ENCODE measurements around the gene FHDC1. TPM values are rescaled to one million over a fixed set of nuclear protein-coding genes. Genes with fewer than 3 reads are reported as not detected.

Gene FHDC1
- total and polyA plus RNA-seq, 2 donors, result 1.6 to 7.1 TPM

- Histone ChIP-seq H3K27ac (ENCODE audit: low read depth) (no peak overlapping the region), H3K4me1 (ENCODE audit: insufficient read depth) (no peaks in the 10 kb centered on the region), H3K4me3 (ENCODE audit: low read depth, low read length) (no peak overlapping the region), H3K36me3 (ENCODE audit: insufficient read depth) (no peaks in the 10 kb centered on the region)
- no peak for DNase-seq (ENCODE audit: extremely low spot score)
- 93% methylated on average over 3 of the region's 3 CpGs for WGBS
These were observed 18.4 kb upstream of the FHDC1 start for GRCh38 chr4:152917543-152918395.

- 100% methylated on average over 2 of the region's 2 CpGs for WGBS
- no peak for DNase-seq (ENCODE audit: extremely low spot score)
- H3K4me3 ChIP-seq (ENCODE audit: low read depth, low read length), result no peak overlapping the region
- no peak overlapping the region for H3K27ac ChIP-seq (ENCODE audit: low read depth)
- H3K36me3 ChIP-seq (ENCODE audit: insufficient read depth), result no peaks in the 10 kb centered on the region
- H3K4me1 ChIP-seq (ENCODE audit: insufficient read depth), result no peaks in the 10 kb centered on the region
These were observed 16.3 kb upstream of the FHDC1 start for GRCh38 chr4:152919826-152920225.

DNA sequence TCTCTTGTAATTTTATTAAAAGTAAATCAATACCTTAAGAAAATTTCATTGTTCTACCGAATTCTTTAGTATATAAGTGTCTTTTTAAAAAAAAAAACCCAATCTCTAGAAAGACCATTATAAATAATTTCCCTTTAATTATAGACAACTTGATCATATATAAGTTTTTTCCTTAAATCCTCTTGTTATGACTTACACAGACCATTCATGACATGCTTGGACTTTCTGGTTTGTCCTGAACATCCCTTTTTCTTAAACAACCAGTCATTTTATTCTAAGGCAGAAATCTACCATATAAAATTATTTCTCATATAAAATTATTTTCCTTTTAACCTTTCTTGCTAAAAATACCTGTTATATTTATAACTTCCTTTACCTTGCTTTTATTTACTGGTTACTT, 15.4 kb upstream of the FHDC1 start:
- no peak overlapping the region for H3K4me3 ChIP-seq (ENCODE audit: low read depth, low read length)
- H3K36me3 ChIP-seq (ENCODE audit: insufficient read depth), result no peaks in the 10 kb centered on the region
- no peak for DNase-seq (ENCODE audit: extremely low spot score)
- H3K4me1 ChIP-seq (ENCODE audit: insufficient read depth), result no peaks in the 10 kb centered on the region
- H3K27ac ChIP-seq (ENCODE audit: low read depth), result no peak overlapping the region
- 67% methylated on average over 1 of the region's 1 CpG for whole genome bisulfite sequencing

GRCh38 chr4:152921284-152921683, 14.8 kb upstream of the FHDC1 start:
- Histone ChIP-seq H3K4me3 (ENCODE audit: low read depth, low read length) (no peak overlapping the region), H3K27ac (ENCODE audit: low read depth) (no peak overlapping the region), H3K36me3 (ENCODE audit: insufficient read depth) (no peaks in the 10 kb centered on the region), H3K4me1 (ENCODE audit: insufficient read depth) (no peaks in the 10 kb centered on the region)
- DNase-seq (ENCODE audit: extremely low spot score), result no peak

DNA sequence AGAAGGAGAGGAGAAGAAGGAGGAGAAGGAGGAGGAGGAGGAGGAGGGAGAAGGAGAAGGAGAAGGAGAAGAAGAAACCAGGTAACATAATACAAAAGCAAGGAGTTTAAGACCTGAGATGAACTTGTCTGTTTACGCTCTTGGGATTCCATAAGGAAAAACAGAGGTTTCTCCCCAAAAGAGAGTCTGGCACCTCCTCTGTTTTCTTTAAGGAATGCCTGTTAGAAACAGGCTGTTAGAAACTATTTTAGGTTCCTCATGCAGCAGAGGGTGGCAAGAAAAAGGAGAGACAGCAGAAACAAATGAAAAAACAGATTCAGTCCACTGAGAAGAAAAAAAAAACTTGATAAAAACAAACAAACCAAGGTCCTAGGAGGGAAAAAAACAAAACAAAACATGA, 10.3 kb upstream of the FHDC1 start:
- WGBS, result 92% methylated on average over 1 of the region's 1 CpG
- no peaks in the 10 kb centered on the region for H3K4me1 ChIP-seq (ENCODE audit: insufficient read depth)
- no peak overlapping the region for H3K4me3 ChIP-seq (ENCODE audit: low read depth, low read length)
- no peak for DNase-seq (ENCODE audit: extremely low spot score)
- no peaks in the 10 kb centered on the region for H3K36me3 ChIP-seq (ENCODE audit: insufficient read depth)
- H3K27ac ChIP-seq (ENCODE audit: low read depth), result no peak overlapping the region

GRCh38 chr4:152926959-152927358, 9.2 kb upstream of the FHDC1 start:
- Histone ChIP-seq H3K4me1 (ENCODE audit: insufficient read depth) (no peaks in the 10 kb centered on the region), H3K4me3 (ENCODE audit: low read depth, low read length) (no peak overlapping the region), H3K27ac (ENCODE audit: low read depth) (no peak overlapping the region), H3K36me3 (ENCODE audit: insufficient read depth) (no peaks in the 10 kb centered on the region)
- DNase-seq (ENCODE audit: extremely low spot score), result no peak
- WGBS, result 88% methylated on average over 4 of the region's 4 CpGs

DNA sequence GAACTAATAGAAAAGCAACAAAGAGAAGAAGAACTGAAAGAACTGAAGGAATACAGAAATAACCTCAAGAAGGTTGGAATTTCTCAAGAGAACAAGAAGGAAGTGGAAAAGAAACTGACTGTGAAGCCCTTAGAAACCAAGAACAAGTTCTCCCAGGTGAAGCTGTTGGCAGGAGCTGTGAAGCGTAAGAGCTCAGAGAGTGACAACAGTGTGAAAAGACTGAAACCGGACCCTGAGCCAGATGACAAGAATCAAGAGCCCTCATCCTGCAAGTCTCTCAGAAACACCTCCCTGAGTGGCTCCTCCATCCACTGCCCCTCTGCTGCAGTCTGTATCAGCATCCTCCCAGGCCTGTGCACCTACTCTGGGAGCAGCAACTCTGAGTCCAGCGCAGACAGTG, 8.4 kb upstream of the FHDC1 start:
- Histone ChIP-seq H3K4me3 (ENCODE audit: low read depth, low read length) (no peak overlapping the region), H3K4me1 (ENCODE audit: insufficient read depth) (no peaks in the 10 kb centered on the region), H3K36me3 (ENCODE audit: insufficient read depth) (no peaks in the 10 kb centered on the region), H3K27ac (ENCODE audit: low read depth) (no peak overlapping the region)
- 95% methylated on average over 3 of the region's 3 CpGs for WGBS
- no peak for DNase-seq (ENCODE audit: extremely low spot score)

DNA sequence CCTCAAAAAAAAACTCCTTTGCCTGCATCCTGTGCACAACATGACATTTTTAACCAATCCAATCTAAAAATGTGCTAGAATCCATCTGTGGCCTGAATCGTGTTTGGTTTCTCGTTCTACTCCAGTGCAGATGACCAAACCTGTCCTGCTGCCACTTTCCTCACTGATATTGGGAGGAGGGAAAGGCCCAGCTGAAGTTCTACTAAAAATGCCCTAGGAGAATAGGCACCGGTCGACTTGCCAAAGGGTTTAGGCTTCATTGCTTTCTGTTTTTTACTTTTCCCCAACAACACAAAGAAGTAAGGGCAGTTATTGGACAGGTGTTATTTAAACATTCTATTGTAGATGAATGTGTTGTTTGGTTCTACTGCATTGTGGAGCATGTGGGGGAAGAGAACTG, 7.8 kb upstream of the FHDC1 start:
- Histone ChIP-seq H3K4me1 (ENCODE audit: insufficient read depth) (no peaks in the 10 kb centered on the region), H3K4me3 (ENCODE audit: low read depth, low read length) (no peak overlapping the region), H3K36me3 (ENCODE audit: insufficient read depth) (no peaks in the 10 kb centered on the region), H3K27ac (ENCODE audit: low read depth) (no peak overlapping the region)
- DNase-seq (ENCODE audit: extremely low spot score), result no peak
- 91% methylated on average over 4 of the region's 4 CpGs for WGBS

DNA sequence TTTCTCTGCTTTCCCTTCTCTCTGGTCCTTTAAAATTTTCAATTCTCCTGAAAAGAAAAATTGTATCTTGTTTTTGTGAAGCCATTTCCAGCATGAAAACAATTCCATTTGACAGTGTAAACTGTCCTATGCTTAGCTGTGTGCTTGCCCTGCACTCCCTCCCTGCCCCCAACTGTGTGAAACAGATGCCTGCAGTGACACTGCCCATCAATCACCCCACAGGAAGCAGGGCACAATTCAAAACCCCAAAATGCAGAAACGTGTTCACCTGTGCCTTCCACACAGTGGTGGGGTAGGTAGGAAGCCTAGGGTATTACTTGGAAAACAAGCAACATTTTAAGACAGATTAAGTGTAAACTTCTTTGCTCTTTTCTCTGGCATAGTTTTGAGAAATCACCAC, 6.2 kb upstream of the FHDC1 start:
- Histone ChIP-seq H3K4me1 (ENCODE audit: insufficient read depth) (no peaks in the 10 kb centered on the region), H3K4me3 (ENCODE audit: low read depth, low read length) (no peak overlapping the region), H3K27ac (ENCODE audit: low read depth) (no peak overlapping the region), H3K36me3 (ENCODE audit: insufficient read depth) (no peaks in the 10 kb centered on the region)
- no peak for DNase-seq (ENCODE audit: extremely low spot score)
- 28% methylated on average over 1 of the region's 1 CpG for WGBS

- DNase-seq (ENCODE audit: extremely low spot score), result no peak
- H3K4me3 ChIP-seq (ENCODE audit: low read depth, low read length), result no peak overlapping the region
- WGBS, result 48% methylated on average over 16 of the region's 16 CpGs
These were observed 980 bp upstream of the FHDC1 start for GRCh38 chr4:152935143-152935542.

GRCh38 chr4:152936446-152937335, 568 bp downstream of the FHDC1 start:
- no peaks in the 10 kb centered on the region for H3K4me1 ChIP-seq (ENCODE audit: insufficient read depth)
- WGBS, result under 1% methylated on average over 93 of the region's 93 CpGs
- H3K36me3 ChIP-seq (ENCODE audit: insufficient read depth), result no peaks in the 10 kb centered on the region
- no peak overlapping the region for H3K27ac ChIP-seq (ENCODE audit: low read depth)
- peak overlapping the region; percentile 84 for H3K4me3 ChIP-seq (ENCODE audit: low read depth, low read length)
- no peak for DNase-seq (ENCODE audit: extremely low spot score)

More at GRCh38 chr4:152935143-152935542, 980 bp upstream of the FHDC1 start:
- Histone ChIP-seq H3K4me1 (ENCODE audit: insufficient read depth) (no peaks in the 10 kb centered on the region), H3K36me3 (ENCODE audit: insufficient read depth) (no peaks in the 10 kb centered on the region), H3K27ac (ENCODE audit: low read depth) (no peak overlapping the region)

GRCh38 chr4:152937336-152938236, 1.5 kb downstream of the FHDC1 start:
- Histone ChIP-seq H3K4me3 (ENCODE audit: low read depth, low read length) (peak overlapping the region; percentile 84), H3K4me1 (ENCODE audit: insufficient read depth) (no peaks in the 10 kb centered on the region), H3K27ac (ENCODE audit: low read depth) (no peak overlapping the region), H3K36me3 (ENCODE audit: insufficient read depth) (no peaks in the 10 kb centered on the region)
- no peak for DNase-seq (ENCODE audit: extremely low spot score)
- under 1% methylated on average over 91 of the region's 91 CpGs for WGBS

GRCh38 chr4:152938237-152938947, 2.3 kb downstream of the FHDC1 start:
- no peaks in the 10 kb centered on the region for H3K4me1 ChIP-seq (ENCODE audit: insufficient read depth)
- WGBS, result 13% methylated on average over 17 of the region's 17 CpGs
- H3K36me3 ChIP-seq (ENCODE audit: insufficient read depth), result no peaks in the 10 kb centered on the region
- H3K4me3 ChIP-seq (ENCODE audit: low read depth, low read length), result peak overlapping the region; percentile 84
- DNase-seq (ENCODE audit: extremely low spot score), result no peak
- H3K27ac ChIP-seq (ENCODE audit: low read depth), result no peak overlapping the region
